NCI-H187 treated with DMSO at 0.1 percent for 48 hours (cell line): Measurements from ENCODE around the gene GPR156.

ENCODE experiments used
- DNase-seq: peaks from one replicate; lab custom pipeline; 2025; lab: John Stamatoyannopoulos, UW

The GPR156 gene

DNA sequence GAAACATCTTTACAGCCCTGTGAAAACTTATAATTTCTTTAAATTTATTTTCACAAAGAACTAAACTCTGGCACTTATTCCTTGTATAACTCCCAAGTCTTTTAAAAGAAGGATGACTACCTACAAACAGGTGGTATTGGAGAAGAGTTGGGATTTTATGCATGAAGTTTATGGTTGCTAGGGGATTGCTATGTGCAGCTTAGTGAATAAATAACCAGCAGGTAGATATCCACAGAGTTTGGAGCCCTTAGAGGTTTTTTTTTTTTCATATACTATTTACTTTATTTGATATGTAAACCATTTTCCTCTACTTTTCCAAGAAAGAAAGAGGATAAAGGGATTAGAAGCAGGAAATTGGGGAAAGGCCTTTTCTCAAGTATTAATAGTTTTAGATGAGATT lies 91.5 kb downstream of the GPR156 start:
- no peak for DNase-seq

DNA sequence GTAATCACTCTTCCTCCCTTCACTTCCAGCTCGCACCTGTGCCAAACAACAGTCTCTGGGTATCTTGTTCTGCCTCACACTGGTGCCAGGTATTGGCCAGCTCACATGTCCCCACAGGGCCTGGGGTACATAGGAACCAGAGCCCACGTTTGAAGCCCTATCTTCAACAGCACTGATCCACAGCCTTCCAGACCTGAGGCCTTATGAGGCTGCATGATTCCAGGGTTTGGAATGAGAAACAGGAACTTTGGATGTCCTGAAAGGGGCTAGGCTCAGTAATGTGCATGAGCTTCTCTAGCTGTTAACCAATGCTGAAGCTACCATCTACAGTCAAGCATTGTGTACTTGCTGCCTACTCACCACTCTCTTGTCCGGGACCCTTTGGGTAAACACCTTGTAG lies 92.4 kb downstream of the GPR156 start:
- DNase-seq, result no peak

DNA sequence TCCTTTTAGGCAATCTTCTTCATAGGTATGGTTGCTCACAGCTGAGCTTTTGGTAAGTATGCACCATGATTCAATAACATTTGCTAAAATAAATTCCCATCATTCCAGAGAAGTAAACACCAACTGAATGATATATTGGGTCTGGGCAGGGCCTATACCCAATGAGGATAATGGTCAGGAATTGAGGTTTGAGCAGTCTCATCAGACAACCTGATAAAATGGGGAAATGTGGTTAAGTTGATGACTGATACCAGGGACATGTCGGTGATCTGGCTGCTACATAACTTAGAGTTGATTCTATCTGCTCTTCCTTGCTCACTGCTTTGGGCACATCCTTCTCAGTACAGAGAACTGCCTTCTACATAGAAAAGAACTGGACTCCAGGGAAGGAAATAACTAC lies 92.9 kb downstream of the GPR156 start:
- DNase-seq, result no peak

DNA sequence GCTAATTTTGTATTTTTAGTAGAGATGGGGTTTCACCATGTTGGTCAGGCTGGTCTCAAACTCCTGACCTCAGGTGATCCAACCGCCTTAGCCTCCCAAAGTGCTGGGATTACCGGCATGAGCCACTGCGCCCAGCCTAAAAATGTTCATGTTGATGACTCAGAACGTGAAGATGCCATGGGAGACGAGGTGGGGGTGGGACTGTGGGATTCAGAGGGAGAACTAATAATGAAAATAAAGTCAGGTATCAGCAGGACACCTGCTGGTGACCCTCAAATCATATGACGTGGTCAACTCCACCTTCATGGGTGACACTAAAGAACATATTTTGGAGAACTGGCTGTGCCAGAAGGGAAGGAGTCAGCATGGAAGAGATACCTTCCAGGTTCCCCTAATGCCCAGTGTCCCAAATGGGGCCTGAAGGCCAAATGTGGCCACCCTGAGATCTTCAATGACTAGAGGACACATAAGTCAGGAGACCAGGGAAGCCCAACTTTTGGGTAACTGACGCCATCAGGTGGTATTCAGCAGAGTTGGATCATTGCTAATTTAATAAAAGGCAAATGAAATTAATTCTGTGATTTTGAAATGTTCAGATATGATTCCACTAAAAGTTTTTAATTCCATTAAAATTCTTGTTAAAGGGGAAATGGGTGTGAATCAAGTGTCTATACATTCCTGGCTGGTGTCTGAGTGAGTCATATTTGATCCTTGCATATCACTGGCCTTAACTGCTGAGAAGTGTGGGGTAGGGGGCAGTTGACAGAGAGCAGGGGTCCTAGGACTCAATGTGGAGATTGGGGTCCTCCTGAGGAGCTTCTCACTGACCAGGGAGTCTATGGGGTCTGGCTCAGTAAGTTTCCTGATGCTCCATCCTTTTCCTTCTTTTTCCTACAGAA lies 102.2 kb downstream of the GPR156 start:
- no peak for DNase-seq

DNA sequence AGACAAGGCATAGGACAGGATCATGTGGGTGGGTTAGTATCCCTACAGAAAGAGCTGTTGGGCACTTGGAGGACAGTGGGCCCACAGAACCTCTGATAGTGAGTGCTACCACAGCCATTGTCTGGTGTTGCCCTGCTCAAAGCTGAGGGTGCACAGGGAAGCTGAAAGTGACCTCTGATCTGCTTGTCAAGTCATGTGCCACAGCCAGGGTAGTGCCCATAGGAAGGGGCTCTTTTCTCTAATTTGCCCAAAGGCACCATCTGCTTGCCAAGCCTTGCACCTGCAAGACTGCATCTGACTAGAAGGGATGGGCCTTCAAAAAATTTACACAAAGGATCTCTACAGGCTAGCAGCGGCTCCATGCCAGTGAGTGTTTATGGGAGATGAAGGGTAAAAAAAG lies 103.4 kb downstream of the GPR156 start:
- no peak for DNase-seq

DNA sequence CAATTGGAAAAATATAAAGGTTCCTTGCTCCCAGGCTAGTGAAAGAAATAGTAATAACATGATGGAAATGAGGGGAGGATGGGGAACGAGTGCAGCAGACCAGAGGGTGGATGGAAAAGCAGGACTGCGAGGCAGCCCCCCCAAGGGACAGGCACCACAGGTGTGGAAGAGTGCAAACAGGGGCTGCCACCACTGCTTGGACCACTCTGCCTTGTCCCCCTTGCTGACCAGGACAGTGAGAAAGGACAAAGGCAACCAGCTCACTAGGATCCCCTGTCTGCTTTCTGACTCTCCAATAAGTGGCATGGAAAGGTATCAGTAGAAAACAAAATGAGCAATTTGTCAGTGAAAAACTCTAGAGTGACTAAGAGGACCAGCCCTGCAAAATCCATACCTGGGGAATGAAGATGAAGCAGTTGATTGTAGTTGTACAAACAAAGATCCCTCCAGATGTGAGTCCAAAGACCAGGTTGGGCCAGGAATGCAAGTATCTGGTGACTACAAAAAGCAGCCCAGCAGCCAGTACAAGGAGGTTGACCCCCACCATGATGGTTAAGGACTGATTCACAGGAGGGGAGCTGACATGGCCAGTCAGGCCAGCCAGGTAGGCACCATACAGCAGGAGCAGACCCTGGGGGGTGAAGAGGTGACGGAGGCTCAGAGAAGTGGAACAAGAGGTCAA lies 104.2 kb downstream of the GPR156 start:
- DNase-seq, result no peak

DNA sequence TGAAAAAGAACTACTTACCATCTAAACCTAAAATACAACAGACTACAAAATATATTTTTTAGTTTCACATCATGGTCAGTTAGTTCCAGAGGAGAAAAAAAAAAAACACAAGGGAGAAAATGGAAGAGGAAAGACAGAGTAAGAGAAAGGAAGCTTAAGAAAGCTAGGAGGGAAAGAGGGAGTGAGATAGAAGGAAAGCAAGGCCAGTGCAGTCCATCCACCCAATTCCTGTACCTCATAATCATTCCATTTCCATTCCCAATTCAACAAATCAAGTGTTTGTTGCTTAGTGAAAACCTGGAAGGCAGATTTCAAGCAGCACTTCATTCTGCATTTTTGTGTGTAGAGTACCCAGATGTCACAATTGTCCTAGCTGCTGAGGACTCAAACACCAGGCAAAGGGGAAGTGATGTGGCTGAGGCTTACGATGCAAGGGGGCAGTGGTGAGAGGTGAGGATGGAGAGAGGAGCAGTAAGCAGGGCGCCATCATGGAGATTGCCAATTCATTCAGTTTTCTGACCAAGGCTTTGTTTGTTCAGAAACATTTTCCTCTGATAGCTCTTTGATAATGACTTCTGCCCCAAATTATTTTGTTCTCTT lies 107.2 kb downstream of the GPR156 start:
- no peak for DNase-seq

DNA sequence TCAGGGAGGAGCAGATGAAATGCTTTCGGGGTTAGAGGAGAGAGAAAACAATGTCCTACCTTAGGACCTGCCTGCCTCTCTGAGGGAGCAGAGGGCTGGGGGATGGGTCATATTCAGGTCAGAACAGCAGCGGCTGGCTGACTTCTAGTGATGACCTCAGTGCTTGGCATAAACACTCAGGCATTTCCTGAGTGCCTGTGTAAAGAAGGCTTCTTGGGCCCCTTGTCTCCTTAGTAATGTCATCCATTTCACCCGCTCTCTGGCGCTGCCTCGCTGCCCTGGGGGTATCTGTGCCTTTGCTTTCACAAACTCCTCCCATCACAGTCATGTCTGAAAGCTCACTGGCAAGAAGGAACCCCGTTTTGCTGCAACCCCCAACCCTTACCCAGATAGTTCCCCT lies 107.9 kb downstream of the GPR156 start:
- DNase-seq, result no peak

DNA sequence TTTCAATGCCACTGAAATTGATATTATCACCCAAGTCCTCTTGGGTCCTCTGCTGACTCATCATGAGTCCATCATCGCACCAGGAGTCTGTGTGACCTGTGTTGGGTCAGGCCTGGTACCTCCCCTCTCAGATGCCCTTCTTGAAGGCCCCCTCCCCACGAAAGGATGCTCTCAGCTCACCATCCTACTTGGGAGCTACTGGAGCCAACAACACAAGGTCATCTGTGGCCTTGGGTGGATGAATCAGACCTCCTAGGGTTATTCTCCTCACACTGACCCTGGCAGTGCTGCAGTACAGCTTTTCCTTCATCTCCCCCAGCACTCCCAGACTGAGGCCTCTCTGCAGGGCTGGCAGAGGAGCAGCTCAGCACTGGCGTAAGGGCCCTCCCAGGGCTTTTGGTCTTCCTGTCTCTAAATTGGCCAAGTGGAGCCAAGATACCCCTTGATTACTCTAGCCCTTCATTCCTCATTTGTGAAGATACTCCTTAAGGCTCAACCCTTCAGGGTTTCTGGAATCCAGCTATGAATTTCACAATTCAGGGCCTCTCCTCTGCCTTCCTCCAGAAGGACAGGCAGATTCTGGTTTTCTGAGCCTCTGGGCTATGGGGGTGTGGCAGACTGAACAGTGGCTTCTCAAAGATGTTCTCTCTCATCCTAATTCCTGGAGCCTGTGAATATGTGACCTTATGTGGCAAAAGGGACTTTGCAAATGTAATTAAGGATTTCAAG lies 110.0 kb downstream of the GPR156 start:
- DNase-seq, result no peak

DNA sequence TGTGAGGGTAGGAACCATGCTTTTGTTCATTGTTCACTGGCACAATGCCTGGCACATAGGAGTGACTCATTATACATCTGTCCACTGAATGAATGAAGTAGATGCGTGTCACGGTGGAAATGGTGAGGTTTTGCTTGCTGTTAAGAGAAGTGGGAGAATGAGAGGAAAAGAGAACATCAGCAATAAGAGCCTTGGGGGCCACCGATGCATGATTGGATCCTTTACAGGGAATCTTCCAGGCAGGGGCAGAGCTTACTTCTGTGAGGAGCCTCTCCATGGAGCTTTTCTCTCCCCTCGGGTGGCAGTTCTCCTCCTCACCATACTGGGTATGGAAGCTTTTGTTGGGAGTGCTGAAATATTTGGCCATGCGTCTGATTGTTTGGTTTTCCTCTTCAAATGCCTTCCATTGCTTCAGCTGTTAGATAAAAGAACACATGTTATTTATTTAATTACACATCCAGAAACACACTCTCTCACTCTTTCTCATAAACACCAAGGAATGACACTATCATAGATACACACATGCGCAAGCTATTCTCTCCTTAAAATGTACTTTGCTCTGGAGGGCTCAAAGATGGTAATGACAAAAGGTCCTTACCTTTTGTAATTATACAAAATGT lies 111.9 kb downstream of the GPR156 start:
- no peak for DNase-seq

DNA sequence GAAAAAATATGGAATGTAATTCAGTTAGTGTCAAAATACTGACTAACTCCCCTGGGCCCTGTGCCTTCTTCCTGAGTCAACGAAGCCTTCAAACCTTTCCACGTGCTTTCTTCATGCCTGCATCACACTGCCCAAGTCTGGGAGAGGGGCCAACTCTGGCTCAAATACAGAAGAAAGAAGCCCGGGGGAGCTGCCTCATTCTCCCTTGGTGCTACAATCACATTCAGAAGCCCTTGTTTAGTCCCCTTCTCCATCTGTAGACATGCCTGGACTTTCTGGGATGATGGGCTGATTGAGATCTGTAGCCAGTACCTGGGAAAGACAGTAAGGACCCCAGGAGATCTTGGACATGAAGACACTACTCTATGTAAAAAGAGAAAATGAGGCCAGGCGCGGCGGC lies 113.0 kb downstream of the GPR156 start:
- no peak for DNase-seq

DNA sequence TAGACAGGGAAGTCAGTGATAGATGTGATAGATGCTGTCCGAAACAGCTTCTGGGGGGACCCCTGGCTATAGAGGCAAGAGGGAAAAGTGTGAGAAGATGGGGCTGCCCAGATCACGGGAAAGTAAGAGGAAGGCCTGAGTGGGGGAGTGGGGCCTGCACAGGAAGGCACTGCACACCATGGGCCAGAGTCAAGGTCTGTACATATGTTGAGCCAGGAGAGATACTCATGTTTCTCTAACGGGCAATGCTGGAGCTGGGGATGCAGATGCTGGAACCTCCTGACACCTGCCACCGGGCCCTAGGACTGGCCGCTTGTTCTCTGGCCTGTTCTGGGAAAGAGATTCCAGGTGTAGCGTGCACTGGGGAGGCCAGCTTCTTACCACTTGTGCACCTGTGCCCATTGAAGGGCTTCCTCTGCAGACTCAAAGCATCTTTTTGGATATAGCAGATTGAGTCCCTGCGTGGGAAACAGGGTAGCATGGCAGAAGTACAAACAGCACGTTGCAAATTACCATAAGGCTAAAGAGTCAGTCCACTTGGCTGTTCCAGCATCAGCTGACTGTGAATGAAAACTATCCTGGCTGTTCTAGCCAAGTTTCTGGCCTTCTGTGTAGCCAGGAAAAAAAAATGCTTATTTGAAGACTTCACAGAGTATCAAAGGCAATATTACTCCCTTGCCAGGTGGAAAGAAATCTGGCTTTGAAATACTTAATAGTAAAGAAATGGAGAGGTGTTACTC lies 113.7 kb downstream of the GPR156 start:
- DNase-seq, result no peak

DNA sequence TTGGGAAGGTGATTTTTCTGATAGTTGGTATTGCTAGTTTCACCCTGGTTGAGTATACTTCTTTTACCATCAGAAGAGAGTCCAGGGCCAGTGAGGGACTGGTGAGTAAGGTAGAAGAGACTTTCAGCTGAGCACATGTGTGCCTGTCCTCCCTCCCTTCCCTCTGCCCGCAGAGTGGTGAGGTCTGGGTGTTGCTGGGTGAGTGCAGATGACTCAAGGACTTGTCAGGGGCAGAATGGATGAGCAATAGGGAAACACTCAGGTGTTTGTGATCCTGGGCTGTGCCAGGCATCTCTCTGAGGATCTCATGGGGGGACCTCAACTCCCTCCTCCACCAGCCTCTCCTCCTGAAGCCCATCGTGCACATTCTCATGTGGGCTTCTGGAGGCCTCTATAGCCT lies 114.8 kb downstream of the GPR156 start:
- no peak for DNase-seq

DNA sequence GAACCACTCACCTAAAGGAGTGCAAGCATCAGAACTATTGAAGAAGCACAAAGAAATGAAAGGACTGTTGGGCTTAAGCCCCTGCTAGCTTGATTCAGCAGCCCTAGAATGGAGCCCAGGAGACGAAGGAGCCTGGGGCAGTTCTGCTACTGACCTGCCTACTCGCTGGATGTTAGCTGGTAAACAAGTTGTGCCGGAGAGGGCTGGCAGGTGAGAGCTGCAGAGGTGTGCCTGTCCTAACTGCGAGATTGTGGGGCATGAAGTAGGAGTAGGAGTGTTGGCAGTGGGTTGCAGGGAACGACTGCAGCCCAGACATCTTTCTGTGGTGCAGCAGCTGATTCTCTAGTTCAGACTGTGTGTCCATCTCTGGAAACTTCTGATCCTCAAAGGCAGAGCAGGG lies 115.6 kb downstream of the GPR156 start:
- DNase-seq, result no peak

DNA sequence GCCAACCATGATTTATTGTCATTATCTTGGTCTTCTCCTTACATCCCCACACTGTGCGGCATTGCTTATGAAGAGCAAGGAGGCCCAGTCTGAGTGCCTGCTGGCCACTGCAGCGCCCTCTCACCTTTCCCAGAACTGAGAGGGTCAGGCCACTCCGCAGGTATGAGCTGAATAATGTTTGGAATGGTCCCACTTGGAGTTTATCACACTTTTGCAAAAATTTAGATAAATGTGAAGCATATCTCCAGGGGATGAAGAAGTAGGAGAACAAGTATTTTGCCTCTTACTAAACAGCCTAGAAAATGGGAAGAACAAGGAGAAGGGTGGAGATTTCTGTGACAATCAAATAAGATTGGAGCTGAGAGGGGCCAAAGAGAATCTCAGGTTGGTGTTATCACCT lies 116.4 kb downstream of the GPR156 start:
- no peak for DNase-seq

DNA sequence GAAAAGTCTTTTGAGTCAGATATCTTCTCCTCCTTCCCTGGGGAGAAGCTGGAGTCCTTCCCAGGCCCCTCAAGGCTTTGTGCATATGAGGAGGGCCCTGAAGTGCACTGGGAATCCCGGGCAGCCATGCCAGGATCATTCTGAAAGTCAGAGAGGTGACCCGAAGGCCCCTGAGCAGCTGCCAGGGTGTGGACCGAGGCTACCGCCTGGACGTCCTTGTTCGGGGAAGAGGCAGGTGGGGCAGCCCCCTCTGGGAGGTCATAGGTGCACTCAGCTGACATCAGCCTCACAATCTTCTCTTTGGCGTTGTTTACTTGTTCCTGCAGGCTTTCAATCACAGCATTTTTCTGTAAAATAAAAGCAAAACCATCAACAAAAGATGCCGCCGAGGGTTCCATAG lies 117.0 kb downstream of the GPR156 start:
- DNase-seq, result no peak

DNA sequence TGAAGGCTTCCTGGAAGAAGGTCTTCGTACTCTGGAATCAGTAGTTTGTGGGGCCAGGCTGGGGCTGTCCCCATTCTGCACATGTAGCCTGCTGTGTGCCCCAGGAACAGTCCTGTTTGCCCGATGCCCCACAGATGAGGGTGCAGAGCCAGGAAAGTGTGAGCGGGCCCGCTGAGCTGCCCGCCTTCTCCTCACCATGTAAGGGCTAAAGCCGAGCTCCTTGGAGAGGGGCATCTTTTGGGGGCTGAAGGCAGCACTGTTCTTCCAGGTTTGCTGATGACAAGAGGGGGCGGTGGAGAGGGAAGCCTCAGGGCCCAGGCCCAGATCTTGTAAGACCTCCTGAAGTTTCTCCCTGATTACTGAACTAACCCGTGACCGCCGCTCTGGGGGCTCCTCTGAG lies 117.5 kb downstream of the GPR156 start:
- no peak for DNase-seq

DNA sequence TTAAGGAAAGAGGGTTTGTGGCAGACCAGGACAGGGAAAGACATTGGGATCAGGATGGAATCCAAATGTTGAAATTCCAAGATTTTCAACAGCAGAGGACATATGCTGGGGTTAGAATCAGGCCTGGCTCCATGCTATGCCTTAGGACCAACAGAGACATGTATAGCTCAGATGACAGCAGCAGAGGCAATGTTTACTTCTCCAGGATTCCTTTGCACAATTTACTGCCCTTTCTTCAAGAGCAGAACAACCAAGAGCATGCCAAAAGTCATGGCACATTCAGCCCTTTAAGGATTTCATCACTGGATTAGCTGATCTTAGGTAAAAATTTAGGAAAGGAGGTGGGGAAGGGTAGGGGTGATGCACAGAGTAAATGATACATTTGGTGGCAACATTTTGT lies 121.2 kb downstream of the GPR156 start:
- DNase-seq, result no peak

DNA sequence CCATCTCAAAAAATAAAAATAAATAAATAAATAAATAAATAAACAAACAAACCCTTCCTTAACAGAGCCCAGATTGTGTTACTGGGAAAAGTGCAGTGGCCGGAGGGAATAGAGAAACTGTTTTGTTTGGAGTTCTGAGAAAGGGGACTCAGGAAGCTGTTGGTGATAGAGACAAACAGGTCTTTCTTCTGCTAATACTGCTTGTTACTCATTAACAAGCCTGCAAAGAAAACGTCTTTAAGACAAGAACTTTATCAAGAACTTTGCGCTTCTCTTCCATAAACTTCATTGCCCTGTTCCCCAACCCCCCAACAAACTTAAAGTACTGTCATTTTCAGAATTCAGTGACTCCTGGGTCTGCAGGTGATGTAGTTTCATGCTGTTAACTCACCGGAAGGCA lies 122.0 kb downstream of the GPR156 start:
- no peak for DNase-seq

DNA sequence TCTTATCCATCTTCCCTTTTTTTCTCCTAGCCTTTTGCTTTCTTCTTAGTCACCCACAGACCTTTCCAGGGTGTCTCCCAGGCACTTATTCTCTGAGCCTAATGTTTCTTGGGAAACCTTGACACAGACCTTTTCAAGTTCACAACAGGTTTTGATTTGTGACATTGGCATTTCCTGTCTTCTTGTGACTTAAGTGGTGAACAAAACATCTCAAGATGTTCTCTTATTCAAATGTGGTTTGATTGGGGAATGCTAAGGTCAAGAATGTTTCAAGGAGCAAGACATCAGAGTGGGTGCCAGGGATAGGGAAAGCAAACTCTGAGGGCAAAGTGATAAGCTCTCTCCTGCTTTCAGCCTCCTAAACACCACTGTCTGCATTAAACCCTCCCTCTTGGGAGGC lies 122.6 kb downstream of the GPR156 start:
- no peak for DNase-seq

DNA sequence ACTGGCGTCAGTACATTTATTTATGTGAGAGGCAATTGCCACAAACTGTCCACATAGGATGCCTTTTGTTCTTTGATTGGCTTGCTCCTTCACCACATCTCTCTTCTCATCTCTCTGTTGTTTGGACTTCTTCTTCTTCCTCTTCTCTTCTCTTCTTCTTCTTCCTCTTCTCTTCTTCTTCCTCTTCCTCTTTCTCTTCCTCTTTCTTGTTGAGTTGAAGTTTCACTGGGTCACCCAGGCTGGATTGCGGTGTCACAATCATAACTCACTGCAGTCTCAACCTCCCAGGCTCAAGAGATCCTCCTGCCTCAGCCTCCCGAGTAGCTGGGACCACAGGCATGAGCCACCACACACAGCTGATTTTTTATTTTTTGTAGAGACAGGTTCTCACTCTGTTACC lies 123.1 kb downstream of the GPR156 start:
- DNase-seq, result no peak
